Suprapubic skin (tissue), 3 donors: Measurements from ENCODE around the gene TPD52L1.

Source experiments
- CTCF ChIP-seq, 2 donors: fragments of 200-600 bp in 1 of 2; fragments of 450-650 bp in 1 of 2; sonication (generic) in 1 of 2; IDR thresholded peaks; one replicate each; pipeline ENCODE4 v1.5.1; 2016 to 2019; ENCODE audit warnings: antibody characterized with exemption in 2 of 2, mild to moderate bottlenecking in 1 of 2, moderate library complexity in 1 of 2
- EP300 ChIP-seq: sonication (generic); formaldehyde crosslinking; IDR thresholded peaks from one replicate; pipeline ENCODE4 v1.6.1; 2017; ENCODE audit warnings: antibody characterized with exemption
- POLR2A ChIP-seq, 2 donors: fragments of 450-650 bp; IDR thresholded peaks; one replicate each; pipeline ENCODE4 v1.6.1; 2017; ENCODE audit warnings: antibody characterized with exemption in 2 of 2, mild to moderate bottlenecking in 2 of 2, moderate library complexity in 2 of 2

DNA sequence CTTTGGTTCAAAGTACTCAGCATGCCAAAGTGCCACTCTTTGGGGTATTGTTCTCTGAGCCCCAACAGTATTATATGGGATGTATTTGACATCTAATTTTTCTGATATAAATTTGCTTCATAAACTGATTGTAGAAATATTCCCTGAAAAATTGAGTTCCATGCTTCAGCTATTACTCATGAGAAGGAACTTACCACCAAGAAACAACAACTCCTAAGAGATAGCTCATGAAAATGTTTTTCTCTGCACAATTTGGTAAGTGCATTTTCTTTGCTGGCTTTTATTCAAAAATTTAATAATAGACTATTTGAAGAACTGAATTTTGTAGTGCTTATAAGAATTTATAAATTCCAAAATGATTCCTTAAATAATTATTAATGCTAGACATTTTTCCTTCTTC is 12.8 kb upstream of the TPD52L1 start:
- TF ChIP-seq CTCF (IDR thresholded peaks at IDR 0.05) (no peak), POLR2A (IDR thresholded peaks at IDR 0.05) (no peak), EP300 (no peak)
